ENCODE measurements around the gene INPP5J.
"Not testable (repeated sequence)": the region's sequence is repeated elsewhere in the genome, so short reads cannot be mapped to it uniquely, and the experiment has no call there.

GRCh38 chr22:31097539-31097938 lies 25.2 kb upstream of the INPP5J start:
- TF ChIP-seq POLR2A (IDR thresholded peaks at IDR 0.05; ENCODE audit: low read length); GATA1 (IDR thresholded peaks at IDR 0.05; ENCODE audit: low read depth, low read length): not testable (repeated sequence)

Measured in erythroblast (primary cell).